IMR-90 (cell line): ENCODE measurements around the gene RAI1. TPM values are rescaled to one million over a fixed set of nuclear protein-coding genes. Genes with fewer than 3 reads are reported as not detected.

Experiments used
- ATAC-seq: fragments of 200-7000 bp; cut with Tn5 transposase; 2 replicates; pipeline ENCODE4 v1.9.1; 2020; ENCODE audit warnings: low read depth, mild to moderate bottlenecking, moderate library complexity
- BruUV-seq: library from RNA; stranded (reverse); fragments of 400-500 nt; replicated peaks from 2 replicates; lab custom pipeline; 2021; lab: Mats Ljungman, UMichigan
- CTCF ChIA-PET: fragments of 300-600 bp; formaldehyde crosslinking; extraction: SDS; loops from one replicate; lab custom pipeline; 2021; ENCODE audit warnings: antibody characterized with exemption; lab: Yijun Ruan, JAX
- POLR2A ChIA-PET: fragments of 300-600 bp; sonication (Branson Sonifier 250); formaldehyde crosslinking; loops from one replicate; lab custom pipeline; 2022; ENCODE audit warnings: antibody characterized with exemption; ENCODE audit not compliant: unreplicated experiment; lab: Charles Lee
- DNase-seq: peaks from one replicate; pipeline ENCODE4 v3.0.0; 2013
- H2AFZ ChIP-seq: replicated peaks from 2 replicates; pipeline ENCODE3; 2013; ENCODE audit warnings: low read length, mild to moderate bottlenecking; ENCODE audit not compliant: poor library complexity
- H2AK5ac ChIP-seq: 2 replicates; pipeline ENCODE4 v1.6.1; 2013; ENCODE audit warnings: low read depth, low read length, inconsistent platforms
- H2AK9ac ChIP-seq: replicated peaks from 2 replicates; pipeline ENCODE3; 2013; ENCODE audit warnings: mild to moderate bottlenecking, low read depth, low read length, moderate library complexity; ENCODE audit not compliant: poor library complexity
- H2BK120ac ChIP-seq: 2 replicates; pipeline ENCODE4 v1.6.1; 2013; ENCODE audit warnings: low read depth, low read length, inconsistent platforms
- H2BK15ac ChIP-seq: 3 replicates; pipeline ENCODE4 v1.6.1; 2013; ENCODE audit warnings: low read depth, low read length, inconsistent platforms
- H2BK20ac ChIP-seq: 2 replicates; pipeline ENCODE4 v1.6.1; 2013; ENCODE audit warnings: low read depth, mild to moderate bottlenecking, inconsistent platforms, low read length, moderate library complexity
- H2BK5ac ChIP-seq: 2 replicates; pipeline ENCODE4 v1.6.1; 2013; ENCODE audit warnings: mild to moderate bottlenecking, low read depth, low read length, inconsistent platforms; ENCODE audit not compliant: poor library complexity, severe bottlenecking
- H3K14ac ChIP-seq: replicated peaks from 2 replicates; pipeline ENCODE4 v1.6.1; 2013; ENCODE audit warnings: low read depth, low read length, inconsistent platforms
- H3K18ac ChIP-seq: 2 replicates; pipeline ENCODE4 v1.6.1; 2013; ENCODE audit warnings: low read depth, low read length, control low read depth
- H3K23ac ChIP-seq: 2 replicates; pipeline ENCODE4 v1.6.1; 2013; ENCODE audit warnings: low read depth, low read length, inconsistent platforms
- H3K27ac ChIP-seq: 2 replicates; pipeline ENCODE4 v1.5.1; 2013; ENCODE audit warnings: mild to moderate bottlenecking, control low read depth, low read length; ENCODE audit not compliant: insufficient read depth
- H3K27me3 ChIP-seq: 2 replicates; pipeline ENCODE4 v1.6.1; 2013; ENCODE audit warnings: low read length; ENCODE audit not compliant: control insufficient read depth, insufficient read depth
- H3K36me3 ChIP-seq: 2 replicates; pipeline ENCODE4 v1.6.1; 2013; ENCODE audit warnings: low read length, mixed read lengths; ENCODE audit not compliant: control insufficient read depth, insufficient read depth
- H3K4ac ChIP-seq: 2 replicates; pipeline ENCODE4 v1.6.1; 2013; ENCODE audit warnings: low read depth, low read length, inconsistent platforms
- H3K4me1 ChIP-seq: 2 replicates; pipeline ENCODE4 v1.6.1; 2013; ENCODE audit warnings: low read length, mixed read lengths; ENCODE audit not compliant: control insufficient read depth, insufficient read depth
- H3K4me2 ChIP-seq: 2 replicates; pipeline ENCODE4 v1.6.1; 2013; ENCODE audit warnings: low read depth, mild to moderate bottlenecking, control low read depth, low read length, moderate library complexity
- H3K4me3 ChIP-seq: 2 replicates; pipeline ENCODE4 v1.5.1; 2013; ENCODE audit warnings: low read depth, mild to moderate bottlenecking, control low read depth, low read length, moderate library complexity; ENCODE audit not compliant: insufficient read depth
- H3K56ac ChIP-seq: 2 replicates; pipeline ENCODE4 v1.6.1; 2013; ENCODE audit warnings: low read length, inconsistent platforms; ENCODE audit not compliant: insufficient read depth; ENCODE audit errors: extremely low read depth
- H3K79me1 ChIP-seq, 2 experiments: 2 replicates each; pipeline ENCODE4 v1.6.1; 2013; ENCODE audit warnings: low read length in 2 of 2, inconsistent platforms in 1 of 2, low read depth in 1 of 2
- H3K9ac ChIP-seq: 2 replicates; pipeline ENCODE4 v1.6.1; 2013; ENCODE audit warnings: low read depth, low read length, control low read depth
- H3K9me1 ChIP-seq: 2 replicates; pipeline ENCODE4 v1.6.1; 2013; ENCODE audit warnings: low read length, inconsistent platforms; ENCODE audit not compliant: insufficient read depth
- H3K9me3 ChIP-seq: 2 replicates; pipeline ENCODE4 v1.6.1; 2013; ENCODE audit warnings: low read length; ENCODE audit not compliant: control insufficient read depth, insufficient read depth
- H4K20me1 ChIP-seq: 2 replicates; pipeline ENCODE4 v1.6.1; 2013; ENCODE audit warnings: low read length, inconsistent platforms; ENCODE audit not compliant: insufficient read depth
- H4K5ac ChIP-seq: 2 replicates; pipeline ENCODE4 v1.6.1; 2013; ENCODE audit warnings: mild to moderate bottlenecking, low read depth, low read length, control low read depth
- H4K8ac ChIP-seq, 2 experiments: 2 replicates each; pipeline ENCODE4 v1.6.1; 2013; ENCODE audit warnings: low read depth in 2 of 2, low read length in 2 of 2, control low read depth in 1 of 2, inconsistent platforms in 1 of 2
- H4K91ac ChIP-seq: 2 replicates; pipeline ENCODE4 v1.6.1; 2013; ENCODE audit warnings: low read depth, low read length, inconsistent platforms; ENCODE audit not compliant: insufficient read depth
- BHLHE40 ChIP-seq: fragments of 150-350 bp; IDR thresholded peaks from 2 replicates; pipeline ENCODE4 v1.6.1; 2016; ENCODE audit warnings: mild to moderate bottlenecking, low read depth, low read length
- CEBPB ChIP-seq: IDR thresholded peaks from 2 replicates; pipeline ENCODE4 v1.6.1; 2012; ENCODE audit warnings: low read depth, low read length, improper control_type of control experiment
- CHD1 ChIP-seq: IDR thresholded peaks from 2 replicates; pipeline ENCODE4 v1.6.1; 2012; ENCODE audit warnings: low read depth, low read length, improper control_type of control experiment
- CTCF ChIP-seq: conservative IDR thresholded peaks from 2 replicates; pipeline ENCODE4 v1.5.1; 2012; ENCODE audit warnings: mild to moderate bottlenecking, low read depth, low read length, improper control_type of control experiment
- ELK1 ChIP-seq: fragments of 150-350 bp; IDR thresholded peaks from 2 replicates; pipeline ENCODE4 v1.6.1; 2016; ENCODE audit warnings: low read depth, mild to moderate bottlenecking, low read length, moderate library complexity, borderline replicate concordance
- FOS ChIP-seq: fragments of 150-350 bp; IDR thresholded peaks from 2 replicates; pipeline ENCODE4 v1.6.1; 2016; ENCODE audit warnings: low read depth, low read length
- MAFK ChIP-seq: IDR thresholded peaks from 2 replicates; pipeline ENCODE4 v1.6.1; 2012; ENCODE audit warnings: low read depth, low read length, improper control_type of control experiment
- MAZ ChIP-seq: IDR thresholded peaks from 2 replicates; pipeline ENCODE4 v1.6.1; 2012; ENCODE audit warnings: low read depth, mild to moderate bottlenecking, low read length, improper control_type of control experiment, moderate library complexity, borderline replicate concordance
- MXI1 ChIP-seq: IDR thresholded peaks from 2 replicates; pipeline ENCODE4 v1.6.1; 2012; ENCODE audit warnings: low read depth, mild to moderate bottlenecking, low read length, moderate library complexity, borderline replicate concordance
- NFE2L2 ChIP-seq: fragments of 150-350 bp; IDR thresholded peaks from 2 replicates; pipeline ENCODE4 v1.6.1; 2016; ENCODE audit warnings: low read depth, mild to moderate bottlenecking, low read length
- POLR2A ChIP-seq: IDR thresholded peaks from 2 replicates; pipeline ENCODE4 v1.6.1; 2012; ENCODE audit warnings: mild to moderate bottlenecking, low read depth, low read length
- RAD21 ChIP-seq: IDR thresholded peaks from 2 replicates; pipeline ENCODE4 v1.6.1; 2012; ENCODE audit warnings: low read length, improper control_type of control experiment
- RCOR1 ChIP-seq: IDR thresholded peaks from 2 replicates; pipeline ENCODE4 v1.6.1; 2012; ENCODE audit warnings: mild to moderate bottlenecking, low read length, improper control_type of control experiment; ENCODE audit not compliant: insufficient replicate concordance
- RFX5 ChIP-seq: IDR thresholded peaks from 2 replicates; pipeline ENCODE4 v1.8.0; 2012; ENCODE audit warnings: low read depth, mild to moderate bottlenecking, low read length, moderate library complexity
- SMC3 ChIP-seq: fragments of 150-350 bp; IDR thresholded peaks from 2 replicates; pipeline ENCODE4 v1.6.1; 2016; ENCODE audit warnings: low read depth, mild to moderate bottlenecking, antibody characterized with exemption, low read length, moderate library complexity
- USF2 ChIP-seq: fragments of 150-350 bp; IDR thresholded peaks from 2 replicates; pipeline ENCODE4 v1.6.1; 2017; ENCODE audit warnings: mild to moderate bottlenecking, antibody characterized with exemption, low read length, low read depth
- WGBS, 2 experiments: methylation state at CpG; one replicate each; pipeline versions ENCODE4 v1.1.5 to v1.1.7; 2013; ENCODE audit warnings: missing lambda C conversion rate in 2 of 2; ENCODE audit not compliant: insufficient read length in 1 of 2; ENCODE audit errors: extremely low coverage in 2 of 2; 5-methylcytosine and 5-hydroxymethylcytosine counted together
- dilution Hi-C: fragments of 300-500 bp; cut with HindIII; formaldehyde crosslinking; loops from one replicate; pipeline ENCODE4 v1.14.3; 2018; ENCODE audit warnings: low sequenced_read_pairs; ENCODE audit not compliant: unreplicated experiment
- in situ Hi-C: fragments of 300-500 bp; cut with MboI; formaldehyde crosslinking; loops from 3 replicates; pipeline ENCODE4 v1.14.3; 2019; ENCODE audit warnings: low sequenced_read_pairs, inconsistent platforms, mixed read lengths
- intact Hi-C: fragments of 100-400 bp; cut with micrococcal nuclease; formaldehyde crosslinking; loops from 2 replicates; pipeline ENCODE4 v1.10.0; 2022
- polyA plus RNA-seq, 3 experiments: library from polyadenylated mRNA; depleted of rRNA; stranded (reverse); fragments of >200 nt; gene quantifications; 2 replicates each; pipeline ENCODE4 v1.2.3, GENCODE V29; 2012; ENCODE audit warnings: low replicate concordance in 1 of 3
- total RNA-seq: library from RNA; depleted of rRNA; stranded (reverse); fragments of >200 nt; gene quantifications from 2 replicates; pipeline ENCODE4 v1.2.3, GENCODE V29; 2012

Gene RAI1
- total and polyA plus RNA-seq, 2 of the 4 experiments (the other 2 are of a cell fraction), result 1.8 to 10.5 TPM

GRCh38 chr17:17857496-17857895 lies 176.2 kb downstream of the RAI1 start:
- no peak overlapping the region for H2AFZ ChIP-seq
- H2BK5ac ChIP-seq, result no peak overlapping the region
- no peak overlapping the region for H3K23ac ChIP-seq
- no peak overlapping the region for H3K9ac ChIP-seq
- DNase-seq, result no peak
- in situ Hi-C loops (loop anchor here (5.0 kb wide), 1 partner anchor 180 kb away; no protein-coding TSS in a partner anchor), dilution Hi-C loops (no loop called here), intact Hi-C loops (no loop called here)
- H4K20me1 ChIP-seq, result no peaks in the 10 kb centered on the region
- H2AK5ac ChIP-seq, result no peak overlapping the region
- no peak overlapping the region for H3K4me3 ChIP-seq
- CTCF ChIA-PET, result interaction anchor here (0.6 kb wide), 1 partner anchor 121 kb away, joined by 4 read pairs; no protein-coding TSS in a partner anchor
- no peak overlapping the region for H2BK15ac ChIP-seq
- H2AK9ac ChIP-seq, result no peak overlapping the region
- H3K56ac ChIP-seq, result no peak overlapping the region
- H3K18ac ChIP-seq, result no peak overlapping the region
- no peaks in the 10 kb centered on the region for H3K27me3 ChIP-seq
- H3K9me1 ChIP-seq, result peaks cover 5% of the 10 kb centered on the region
- peaks cover 7% of the 10 kb centered on the region for H3K36me3 ChIP-seq
- H3K27ac ChIP-seq, result no peak overlapping the region
- H4K5ac ChIP-seq, result no peak overlapping the region
- H4K91ac ChIP-seq, result no peak overlapping the region
- H3K4me1 ChIP-seq, result peaks cover 6% of the 10 kb centered on the region; the same call in 1 of the 2 replicates
- H2BK120ac ChIP-seq, result no peak overlapping the region
- 60% methylated on average over 1 of the region's 4 CpGs; no CpG with 5 or more reads in 1 of the 2 experiments for WGBS, 2 experiments
- POLR2A ChIA-PET, result no interaction called here
- H3K4ac ChIP-seq, result no peak overlapping the region
- no peaks in the 10 kb centered on the region; a peak in 1 of 4 replicates for H3K79me1 ChIP-seq
- H3K9me3 ChIP-seq, result no peaks in the 10 kb centered on the region
- H3K14ac ChIP-seq, result no peak overlapping the region
- no peak for TF ChIP-seq RCOR1
- TF ChIP-seq SMC3, result no peak
- TF ChIP-seq POLR2A, result no peak
- no peak for TF ChIP-seq MAFK
- TF ChIP-seq NFE2L2, result no peak
- no peak for TF ChIP-seq MXI1
- no peak for TF ChIP-seq RFX5
- no peak for TF ChIP-seq BHLHE40
- no peak for TF ChIP-seq MAZ
- TF ChIP-seq RAD21, result no peak
- no peak for TF ChIP-seq CHD1
- no peak for TF ChIP-seq CTCF
- TF ChIP-seq CEBPB, result no peak
- TF ChIP-seq FOS, result no peak
- TF ChIP-seq USF2, result no peak
- TF ChIP-seq ELK1, result no peak
- no peak for ATAC-seq
- H3K4me2 ChIP-seq, result no peak overlapping the region
- no peak overlapping the region for H4K8ac ChIP-seq
- H2BK20ac ChIP-seq, result no peak overlapping the region
- no TSS peak for BruUV-seq
